Heart left ventricle (tissue), 16 donors: ENCODE measurements around the gene DMBX1. TPM values are rescaled to one million over a fixed set of nuclear protein-coding genes. Genes with fewer than 3 reads are reported as not detected.
A peak's percentile ranks its signal among the peaks of the same experiment; 100 is the strongest.

Experiments
- ATAC-seq, 4 donors: fragments of 200-7000 bp; cut with Tn5 transposase; one replicate each; pipeline ENCODE4 v1.9.1; 2020 to 2022; ENCODE audit warnings: moderate library complexity in 4 of 4, mild to moderate bottlenecking in 3 of 4, moderate number of reproducible peaks in 1 of 4
- DNase-seq, 5 donors: peaks; one replicate each; pipeline ENCODE4 v3.0.0-alpha.2; 2020
- H3K27ac ChIP-seq, 12 donors: fragments of 200-600 bp; sonication (generic) in 4 of 12; one replicate each; pipeline versions ENCODE4 v1.5.0 to v1.8.0; 2016 to 2022; ENCODE audit warnings: mild to moderate bottlenecking in 2 of 12
- H3K27me3 ChIP-seq, 9 donors: fragments of 200-600 bp; sonication (generic) in 2 of 9; one replicate each; pipeline versions ENCODE4 v1.5.1 to v1.8.0; 2016 to 2022; ENCODE audit warnings: mild to moderate bottlenecking in 3 of 9
- H3K36me3 ChIP-seq, 9 donors: fragments of 200-600 bp; sonication (generic) in 2 of 9; one replicate each; pipeline versions ENCODE4 v1.5.0 to v1.8.0; 2018 to 2022; ENCODE audit warnings: mild to moderate bottlenecking in 2 of 9
- H3K4me1 ChIP-seq, 12 donors: fragments of 200-600 bp; sonication (generic) in 4 of 12; one replicate each; pipeline versions ENCODE4 v1.5.0 to v1.8.0; 2016 to 2022; ENCODE audit warnings: mild to moderate bottlenecking in 3 of 12
- H3K4me3 ChIP-seq, 12 donors: fragments of 200-600 bp; sonication (generic) in 4 of 12; one replicate each; pipeline versions ENCODE4 v1.5.0 to v1.8.0; 2017 to 2022; ENCODE audit warnings: mild to moderate bottlenecking in 9 of 12, moderate library complexity in 4 of 12
- H3K9me3 ChIP-seq, 12 donors: fragments of 200-600 bp; sonication (generic) in 4 of 12; one replicate each; pipeline versions ENCODE4 v1.5.0 to v1.8.0; 2016 to 2022; ENCODE audit warnings: mild to moderate bottlenecking in 1 of 12
- POLR2A ChIP-seq, 2 donors: fragments of 450-650 bp; IDR thresholded peaks; one replicate each; pipeline ENCODE4 v1.6.1; 2017; ENCODE audit warnings: antibody characterized with exemption in 2 of 2, mild to moderate bottlenecking in 2 of 2, moderate library complexity in 2 of 2
- WGBS, 4 donors: extraction: QIAGEN DNeasy Blood & Tissue Kit in 2 of 4; methylation state at CpG; one replicate each; pipeline versions ENCODE4 v1.1.5 to v1.1.7; 2013 to 2018; 5-methylcytosine and 5-hydroxymethylcytosine counted together
- intact Hi-C, 10 donors: fragments of 100-400 bp; cut with DNase I; formaldehyde crosslinking; loops; one replicate each; pipeline versions ENCODE4 v1.11.1 to v1.14.2; 2022
- polyA plus RNA-seq, 2 donors: library from polyadenylated mRNA; stranded (reverse); fragments of 200-250 nt; gene quantifications; one replicate each; pipeline ENCODE4 v1.2.3, GENCODE V29; 2013
- total RNA-seq, 9 donors: library from RNA; depleted of rRNA in 2 of 9; stranded (reverse); fragments of >200 nt in 2 of 9; fragmentation: NEBNext Ultra II Directional in 3 of 9; extraction: Animal tissue kit (Norgen Biotek cat#: 25700) in 3 of 9; gene quantifications; one replicate each; pipeline versions ENCODE4 v1.1.0 to v1.2.4, GENCODE V29; 2016 to 2023
- TF ChIP-seq, protein P1 (sequence below), 12 donors: fragments of 200-600 bp; sonication (generic) in 4 of 12; IDR thresholded peaks; one replicate each; pipeline versions ENCODE4 v1.5.0 to v1.8.0; 2018 to 2022; ENCODE audit warnings: antibody characterized with exemption in 12 of 12, mild to moderate bottlenecking in 5 of 12
- donor health status: ischemic (EF 13 %, LVEDD 7.1; RV severe dilation, severe dysfunction).
- donor health status: healthy with polysubstance abuse.
- donor health status: DM: no; HTN: yes; CAD: no.
- donor health status: DM: no; HTN: no; CAD: no.
- donor health status: ischemic (EF 25% LVEDD 6.9; RV normal size, moderate dysfunction).
- donor health status: ischemic (EF 25% LVEDD 5.7; RV mildly dilated, moderate dysfunction).
- donor health status: healthy.
- donor health status: DM: yes; HTN: yes; CAD: no.
- donor health status: ischemic (EF 35%, LVEDD 5.7; RV mildly dilated, moderate dysfunction).
- donor health status: nonischemic (EF 11% LVEDD 7.7; RV severe dilation, severe dysfunction).
- donor health status: DM: yes; HTN: yes; CAD: no.
- donor health status: PGD.
- donor health status: ischemic (EF 29% LVEDD 5.4; RV normal size, mild dysfunction).
- donor health status: nonischemic (EF 23%, LVEDD 6.1; RV moderate dilation, normal function).

Gene DMBX1
- total and polyA plus RNA-seq, 11 donors = not detected

DNA sequence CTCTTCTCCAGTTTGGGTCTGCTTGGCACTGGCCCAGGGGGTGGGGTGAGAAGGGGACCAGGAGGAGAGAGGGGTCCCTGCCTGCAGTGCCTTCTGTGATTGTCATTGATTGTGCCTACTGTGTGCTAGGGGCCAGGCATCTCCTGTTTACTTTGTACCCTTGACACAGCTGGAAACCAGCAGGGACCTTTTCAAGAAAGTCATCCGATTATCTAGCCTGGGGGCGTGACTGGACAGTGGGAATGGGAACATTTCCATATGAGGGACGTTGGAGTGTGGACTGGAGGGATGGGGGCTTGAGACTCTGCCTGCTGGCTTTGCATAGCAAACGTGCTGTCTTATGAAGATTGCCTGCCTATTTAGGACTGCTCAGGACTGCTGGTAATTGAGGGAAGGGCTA lies 19.8 kb upstream of the DMBX1 start:
- WGBS, 4 donors = 45 to 69% (median 46%) methylated on average over 4 of the region's 4 CpGs
- no peak overlapping the region for H3K4me3 ChIP-seq
- no peak overlapping the region for H3K27ac ChIP-seq
- intact Hi-C loops = loop anchor here in 2 of 10 donors (10.0 kb wide), 2 partner anchors 55 to 255 kb away; no protein-coding TSS in a partner anchor
- no peaks in the 10 kb centered on the region for H3K36me3 ChIP-seq
- DNase-seq = peak in 1 of 5 donors; percentile 38
- no peak for TF ChIP-seq POLR2A (IDR thresholded peaks at IDR 0.05)
- no peak for ATAC-seq
- peaks cover 0 to 16% (median 5%) of the 10 kb centered on the region in 12 donors for H3K4me1 ChIP-seq
- H3K9me3 ChIP-seq = no peaks in the 10 kb centered on the region
- H3K27me3 ChIP-seq = peaks cover 0 to 69% (median 18%) of the 10 kb centered on the region in 9 donors

DNA sequence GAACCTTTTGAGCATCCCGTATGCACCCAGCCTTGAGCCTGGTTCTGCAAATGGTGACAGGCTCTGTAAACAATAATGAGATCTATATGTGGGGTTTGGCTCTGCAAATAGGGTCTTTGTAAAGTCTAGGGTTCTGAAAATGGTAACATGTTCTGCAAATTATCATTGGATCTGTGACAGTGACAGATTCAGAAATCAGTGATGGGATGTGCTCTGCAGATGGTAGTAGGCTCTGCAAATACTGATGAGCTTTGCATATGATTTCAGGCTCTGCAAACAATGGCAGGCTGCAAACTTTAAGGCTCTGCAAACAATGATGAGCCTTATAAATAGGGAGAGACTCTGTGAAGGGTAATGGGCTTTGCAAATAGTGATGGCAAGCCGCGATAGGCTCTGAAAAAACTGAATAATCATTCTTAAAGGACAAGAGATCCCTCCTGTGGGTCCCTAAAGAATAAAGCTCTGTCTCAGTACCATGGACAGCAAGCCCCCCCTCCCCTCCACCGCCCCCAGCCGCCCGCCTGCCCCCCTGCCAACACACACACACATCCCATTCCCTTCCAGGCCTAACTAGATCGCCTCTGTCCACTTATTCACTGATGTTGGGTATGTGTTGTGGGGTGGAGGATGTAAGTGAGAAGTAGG lies 17.7 kb upstream of the DMBX1 start:
- DNase-seq (no peak), ATAC-seq (no peak)
- Histone ChIP-seq H3K27ac (no peak overlapping the region), H3K27me3 (peaks cover 0 to 62% (median 21%) of the 10 kb centered on the region in 9 donors), H3K4me3 (no peak overlapping the region), H3K4me1 (peaks cover 0 to 4% (median 2%) of the 10 kb centered on the region in 12 donors), H3K9me3 (no peaks in the 10 kb centered on the region), H3K36me3 (no peaks in the 10 kb centered on the region)
- TF ChIP-seq, protein P1, sequence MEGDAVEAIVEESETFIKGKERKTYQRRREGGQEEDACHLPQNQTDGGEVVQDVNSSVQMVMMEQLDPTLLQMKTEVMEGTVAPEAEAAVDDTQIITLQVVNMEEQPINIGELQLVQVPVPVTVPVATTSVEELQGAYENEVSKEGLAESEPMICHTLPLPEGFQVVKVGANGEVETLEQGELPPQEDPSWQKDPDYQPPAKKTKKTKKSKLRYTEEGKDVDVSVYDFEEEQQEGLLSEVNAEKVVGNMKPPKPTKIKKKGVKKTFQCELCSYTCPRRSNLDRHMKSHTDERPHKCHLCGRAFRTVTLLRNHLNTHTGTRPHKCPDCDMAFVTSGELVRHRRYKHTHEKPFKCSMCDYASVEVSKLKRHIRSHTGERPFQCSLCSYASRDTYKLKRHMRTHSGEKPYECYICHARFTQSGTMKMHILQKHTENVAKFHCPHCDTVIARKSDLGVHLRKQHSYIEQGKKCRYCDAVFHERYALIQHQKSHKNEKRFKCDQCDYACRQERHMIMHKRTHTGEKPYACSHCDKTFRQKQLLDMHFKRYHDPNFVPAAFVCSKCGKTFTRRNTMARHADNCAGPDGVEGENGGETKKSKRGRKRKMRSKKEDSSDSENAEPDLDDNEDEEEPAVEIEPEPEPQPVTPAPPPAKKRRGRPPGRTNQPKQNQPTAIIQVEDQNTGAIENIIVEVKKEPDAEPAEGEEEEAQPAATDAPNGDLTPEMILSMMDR (IDR thresholded peaks at IDR 0.05) = no peak
- no peak for TF ChIP-seq POLR2A (IDR thresholded peaks at IDR 0.05)
- intact Hi-C loops = loop anchor here in 2 of 10 donors (10.0 kb wide), 2 partner anchors 53 to 253 kb away; no protein-coding TSS in a partner anchor
- 35 to 52% (median 49%) methylated on average over 7 of the region's 7 CpGs for WGBS, 4 donors

DNA sequence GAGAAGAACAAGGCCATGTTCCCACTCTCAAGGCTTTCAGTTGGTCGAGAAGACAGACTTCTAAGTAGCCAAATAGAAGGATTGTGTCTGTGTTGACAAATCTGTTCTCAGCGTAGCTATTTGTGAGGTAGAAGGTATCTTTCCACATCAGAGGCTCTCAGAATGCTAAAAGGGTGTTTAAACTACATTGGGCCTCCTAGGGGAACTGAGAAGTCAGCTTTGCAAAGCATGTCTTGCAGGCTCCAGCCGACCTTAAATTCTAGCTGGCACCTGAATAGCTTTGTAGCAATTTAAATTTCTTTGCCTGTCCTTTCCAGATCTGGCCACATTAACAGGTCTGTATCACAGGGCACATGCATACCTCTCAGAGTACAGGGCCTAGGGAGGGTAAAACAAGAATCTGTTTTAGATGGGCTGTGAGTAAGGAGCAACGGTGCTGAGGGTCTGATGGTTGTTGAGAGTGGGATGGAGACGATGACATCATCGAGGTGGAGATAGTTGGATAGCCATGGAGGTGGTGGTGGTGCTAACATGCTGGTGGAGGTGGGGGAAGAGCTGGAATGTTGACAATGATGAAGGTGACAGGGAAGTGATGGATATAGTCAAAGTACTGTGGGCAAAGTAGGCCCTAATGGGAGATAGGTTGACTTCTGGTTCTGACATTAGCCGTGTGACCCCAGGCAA lies 17.0 kb upstream of the DMBX1 start:
- Histone ChIP-seq H3K27me3 (peaks cover 0 to 56% (median 18%) of the 10 kb centered on the region in 9 donors), H3K4me3 (no peak overlapping the region), H3K36me3 (no peaks in the 10 kb centered on the region), H3K27ac (no peak overlapping the region), H3K4me1 (no peaks in the 10 kb centered on the region), H3K9me3 (no peaks in the 10 kb centered on the region)
- intact Hi-C loops = loop anchor here in 2 of 10 donors (10.0 kb wide), 2 partner anchors 52 to 252 kb away; no protein-coding TSS in a partner anchor
- TF ChIP-seq, protein P1 (IDR thresholded peaks at IDR 0.05) = no peak
- TF ChIP-seq POLR2A (IDR thresholded peaks at IDR 0.05) = no peak
- ATAC-seq (no peak), DNase-seq (no peak)
- WGBS, 4 donors = 53 to 62% (median 60%) methylated on average over 7 of the region's 7 CpGs

DNA sequence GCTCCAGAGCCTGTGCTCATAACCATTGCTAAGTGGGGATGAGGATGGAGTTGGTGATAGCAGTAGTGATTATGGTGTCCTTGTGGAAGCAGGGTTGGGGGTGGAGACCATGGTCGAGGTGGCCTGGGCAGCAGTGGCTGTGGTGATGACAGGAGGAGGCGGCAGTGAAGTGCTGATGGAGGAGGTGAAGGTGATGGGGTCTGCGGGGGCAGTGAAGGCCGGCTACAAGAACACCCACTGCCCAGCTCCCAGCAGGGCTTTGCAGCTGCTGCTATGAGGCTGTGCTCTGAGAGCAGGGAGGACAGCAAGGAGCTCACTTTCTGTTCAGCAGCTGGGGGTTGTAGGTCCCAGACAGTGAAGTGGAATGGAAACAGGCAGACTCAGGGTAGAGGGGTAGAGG lies 15.6 kb upstream of the DMBX1 start:
- H3K4me1 ChIP-seq = no peaks in the 10 kb centered on the region
- peaks cover 0 to 60% (median 25%) of the 10 kb centered on the region in 9 donors for H3K27me3 ChIP-seq
- no peaks in the 10 kb centered on the region for H3K9me3 ChIP-seq
- H3K36me3 ChIP-seq = no peaks in the 10 kb centered on the region
- DNase-seq (no peak), ATAC-seq (no peak)
- intact Hi-C loops = loop anchor here in 2 of 10 donors (10.0 kb wide), 2 partner anchors 51 to 251 kb away; no protein-coding TSS in a partner anchor
- no peak overlapping the region for H3K4me3 ChIP-seq
- TF ChIP-seq POLR2A (IDR thresholded peaks at IDR 0.05) = no peak
- TF ChIP-seq, protein P1 (IDR thresholded peaks at IDR 0.05) = no peak
- H3K27ac ChIP-seq = no peak overlapping the region
- WGBS, 4 donors = 19 to 26% (median 22%) methylated on average over 4 of the region's 4 CpGs
